NCI-H69 (cell line): Measurements from ENCODE around the gene DIAPH2.

ENCODE experiments used
- DNase-seq: peaks from one replicate; lab custom pipeline; 2025; lab: John Stamatoyannopoulos, UW

Gene DIAPH2

GRCh38 chrX:97309487-97310116 lies 625.0 kb downstream of the DIAPH2 start:
- no peak for DNase-seq

- DNase-seq: no peak
Measured at GRCh38 chrX:97310373-97310772, 625.7 kb downstream of the DIAPH2 start.

- no peak for DNase-seq
Measured at GRCh38 chrX:97311066-97311778, 626.6 kb downstream of the DIAPH2 start.

- no peak for DNase-seq
Measured at GRCh38 chrX:97314345-97314744, 629.7 kb downstream of the DIAPH2 start.

DNA sequence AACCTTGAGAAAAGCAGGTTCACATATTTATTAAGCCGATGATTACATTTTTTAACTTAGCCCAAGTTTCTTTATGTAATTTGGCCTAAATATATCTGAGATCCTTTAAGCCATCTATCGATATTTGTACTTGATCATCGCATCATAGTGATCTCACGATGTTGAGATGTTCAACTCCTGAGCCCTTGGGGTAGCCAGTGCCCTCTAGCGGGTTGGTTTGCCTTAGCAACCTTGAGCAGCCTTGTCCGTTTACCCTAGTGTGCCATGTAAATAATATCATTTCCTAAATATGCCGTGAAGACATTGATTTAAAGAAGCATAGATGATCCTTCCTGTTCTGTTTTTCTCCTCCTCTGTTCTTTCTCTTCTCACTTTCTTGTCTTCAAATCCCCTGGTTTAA lies 631.3 kb downstream of the DIAPH2 start:
- DNase-seq: no peak

- no peak for DNase-seq
Measured at GRCh38 chrX:97320305-97320704, 635.7 kb downstream of the DIAPH2 start.

DNA sequence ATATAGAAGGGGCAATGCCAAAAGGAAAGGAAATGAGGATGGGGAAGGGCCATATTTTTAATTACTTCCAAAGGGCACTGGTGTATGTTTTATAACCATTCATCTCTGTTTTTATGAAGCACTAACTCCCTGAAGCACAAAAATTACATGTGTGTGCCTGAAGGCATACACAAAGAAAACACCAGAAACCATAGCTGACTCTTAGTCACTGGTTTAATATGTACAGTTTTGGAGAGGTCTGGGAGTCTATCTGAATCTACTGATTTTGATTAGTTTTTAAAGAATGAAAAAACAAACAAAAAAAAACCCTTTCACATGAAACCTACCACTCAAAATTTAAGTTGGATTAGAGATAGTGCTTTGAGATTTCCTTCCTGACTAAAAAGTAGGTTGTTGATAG lies 637.8 kb downstream of the DIAPH2 start:
- DNase-seq: no peak

DNA sequence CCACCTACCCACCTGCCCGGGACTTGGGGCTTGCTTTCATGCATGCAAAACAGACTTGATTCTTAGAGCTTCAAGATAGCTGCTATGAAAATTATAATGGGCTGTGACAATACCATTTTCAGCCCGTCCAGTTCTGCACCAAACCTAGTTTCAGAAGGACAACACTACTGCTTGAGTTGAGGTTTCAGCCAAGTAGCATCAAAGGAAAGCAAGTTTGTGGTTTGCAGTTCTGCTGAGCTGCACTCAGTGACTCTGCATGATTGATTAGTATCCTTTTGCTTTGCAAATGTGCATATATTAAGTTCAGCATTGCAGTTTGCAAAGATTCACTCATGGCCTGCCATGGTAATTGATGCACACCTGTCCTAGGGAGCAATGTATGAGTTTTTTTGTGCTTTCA lies 641.8 kb downstream of the DIAPH2 start:
- no peak for DNase-seq

- DNase-seq: no peak
Measured at GRCh38 chrX:97328853-97329390, 644.3 kb downstream of the DIAPH2 start.

DNA sequence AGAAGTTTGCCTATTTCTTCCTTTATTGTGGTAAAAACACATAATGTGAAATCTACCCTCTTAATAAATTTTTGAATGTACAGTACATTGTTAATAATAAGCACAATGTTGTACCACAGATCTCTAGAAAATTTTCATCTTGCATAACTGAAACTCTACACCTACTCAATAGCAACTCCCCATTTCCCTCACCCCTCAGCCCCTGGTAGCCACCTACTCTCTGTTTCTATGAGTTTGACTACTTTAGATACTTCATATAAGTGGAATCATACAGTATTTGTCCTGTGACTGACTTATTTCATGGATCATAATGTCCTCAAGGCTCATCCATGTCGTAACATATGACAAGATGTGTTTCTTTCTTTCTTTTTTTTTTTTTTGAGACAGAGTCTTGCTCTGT lies 645.5 kb downstream of the DIAPH2 start:
- no peak for DNase-seq

DNA sequence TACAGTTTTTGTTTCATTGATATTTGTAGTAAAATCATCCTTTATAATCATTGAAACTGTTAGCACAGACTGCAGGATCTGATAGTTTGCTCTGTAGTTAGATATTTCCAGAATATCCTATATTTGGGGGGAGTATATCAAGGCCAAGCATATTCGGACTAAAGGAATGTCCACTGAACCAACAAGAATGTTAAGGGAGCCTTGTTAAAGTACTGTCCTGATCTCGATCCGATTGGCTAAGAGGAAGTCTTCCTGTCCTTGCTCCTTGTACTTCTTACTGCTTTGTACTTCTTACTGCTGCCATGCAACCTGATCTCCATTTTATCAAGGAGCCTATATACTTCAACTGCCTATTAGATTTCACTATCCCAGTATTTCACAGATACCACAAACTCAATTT lies 648.3 kb downstream of the DIAPH2 start:
- no peak for DNase-seq

GRCh38 chrX:97334850-97335249 lies 650.2 kb downstream of the DIAPH2 start:
- DNase-seq: no peak

DNA sequence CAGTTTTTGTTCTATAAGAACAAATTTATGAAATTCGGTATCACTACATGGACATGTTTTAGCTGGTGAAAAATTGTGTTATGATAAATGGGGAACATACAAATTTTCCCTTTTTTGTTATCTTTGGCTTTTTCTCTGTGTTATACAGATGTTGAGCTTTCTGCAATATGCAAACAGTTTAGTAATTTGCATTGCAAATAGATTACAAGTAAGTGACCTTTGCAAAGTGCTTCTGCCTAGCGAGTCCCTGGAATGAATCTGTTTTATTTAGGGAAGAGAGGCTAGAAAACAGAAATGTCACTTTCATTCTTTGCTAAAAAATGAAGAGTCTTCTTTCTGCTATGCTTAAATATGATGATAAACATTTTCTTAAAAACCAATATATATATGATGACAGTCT lies 660.1 kb downstream of the DIAPH2 start:
- DNase-seq: no peak

DNA sequence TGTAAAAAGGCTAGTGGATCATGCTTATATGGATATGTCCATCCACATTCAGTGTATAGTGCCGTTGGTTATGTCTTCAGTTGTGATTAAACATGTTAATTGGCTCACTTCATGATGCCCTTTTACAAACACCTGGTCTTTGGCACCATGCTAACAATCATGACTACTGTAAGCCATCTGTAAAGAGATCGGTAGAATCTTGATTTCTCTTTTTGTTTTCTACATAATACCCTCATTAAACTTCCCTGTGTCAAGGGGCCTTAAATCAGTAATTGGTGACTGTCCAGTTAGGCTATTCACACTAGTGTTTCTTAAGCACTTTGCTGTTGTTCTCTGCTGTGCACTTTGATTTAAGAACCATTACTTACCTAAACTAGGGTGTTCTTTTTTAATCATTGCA lies 674.3 kb downstream of the DIAPH2 start:
- DNase-seq: peak; percentile 6

GRCh38 chrX:97363843-97364242 lies 679.2 kb downstream of the DIAPH2 start:
- DNase-seq: no peak

GRCh38 chrX:97366237-97366636 lies 681.6 kb downstream of the DIAPH2 start:
- no peak for DNase-seq

DNA sequence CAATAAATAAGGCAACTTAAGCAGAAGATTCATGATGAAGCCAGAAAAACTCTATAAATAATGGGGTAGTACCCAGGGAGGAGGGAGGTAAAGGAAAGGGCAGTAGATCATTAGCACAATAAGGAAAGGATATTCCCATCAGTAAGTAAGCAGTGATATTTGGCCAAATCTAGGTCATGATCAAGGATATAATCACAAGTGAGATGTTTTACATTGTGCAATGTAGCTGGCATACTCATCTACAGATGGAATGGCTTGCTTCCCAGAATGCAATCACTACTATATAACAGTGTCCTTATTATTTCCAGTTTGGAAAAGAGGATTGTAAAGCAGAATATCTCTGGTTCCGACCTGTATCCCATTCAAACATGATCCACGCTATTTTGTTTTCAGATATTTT lies 682.5 kb downstream of the DIAPH2 start:
- no peak for DNase-seq

DNA sequence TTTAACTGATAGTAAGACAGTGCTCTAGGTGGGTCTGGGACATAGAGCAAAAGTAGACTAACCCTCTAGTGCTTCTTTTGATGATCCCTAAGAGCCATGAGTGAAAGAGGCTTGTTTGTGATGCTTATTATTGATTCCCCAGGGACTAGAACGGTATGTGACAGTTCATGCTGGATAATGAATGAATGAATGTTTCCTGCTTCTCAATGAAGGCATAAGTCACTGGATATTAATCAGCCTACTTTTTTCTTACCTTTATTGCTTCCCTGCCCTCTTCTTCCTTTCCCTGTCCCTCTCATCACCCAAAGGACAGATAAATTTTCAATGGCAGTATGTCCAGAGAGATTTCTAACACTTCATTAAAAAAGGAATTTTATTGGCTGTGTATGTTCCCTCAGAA lies 685.3 kb downstream of the DIAPH2 start:
- no peak for DNase-seq

DNA sequence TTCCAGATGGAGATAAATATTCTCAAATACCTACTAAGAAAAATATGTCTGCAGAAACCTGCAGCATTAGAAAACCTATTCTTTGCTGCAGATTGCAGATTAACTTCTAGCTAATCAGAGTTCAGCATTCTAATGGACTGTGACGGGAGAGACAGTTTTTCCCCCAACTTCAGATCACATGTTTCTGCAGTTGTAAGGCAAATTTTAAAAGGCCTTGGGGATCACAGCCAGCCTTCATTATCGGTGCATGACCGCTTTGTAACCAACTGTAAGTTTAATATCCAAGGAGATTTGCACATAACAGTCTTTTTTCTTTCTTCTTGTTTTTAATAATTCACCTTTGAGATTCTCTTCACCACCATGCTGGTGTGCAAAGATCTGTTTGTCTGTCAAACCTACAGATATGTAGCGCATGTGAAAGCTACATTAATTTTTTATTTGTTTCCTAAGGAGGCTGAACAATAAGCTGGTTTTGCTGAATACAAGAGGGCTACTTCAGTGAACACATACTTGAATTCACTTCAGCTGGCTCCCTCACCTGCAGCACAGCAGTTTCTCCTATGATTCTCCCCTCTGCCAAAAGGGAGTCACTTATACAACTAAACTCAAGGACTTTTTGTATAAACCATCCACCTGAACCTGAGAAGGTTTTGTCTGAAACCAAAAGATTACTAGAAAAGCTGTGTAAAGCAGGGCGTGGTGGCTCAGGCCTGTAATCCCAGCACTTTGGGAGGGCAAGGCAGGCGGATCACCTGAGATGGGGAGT lies 687.5 kb downstream of the DIAPH2 start:
- DNase-seq: no peak

DNA sequence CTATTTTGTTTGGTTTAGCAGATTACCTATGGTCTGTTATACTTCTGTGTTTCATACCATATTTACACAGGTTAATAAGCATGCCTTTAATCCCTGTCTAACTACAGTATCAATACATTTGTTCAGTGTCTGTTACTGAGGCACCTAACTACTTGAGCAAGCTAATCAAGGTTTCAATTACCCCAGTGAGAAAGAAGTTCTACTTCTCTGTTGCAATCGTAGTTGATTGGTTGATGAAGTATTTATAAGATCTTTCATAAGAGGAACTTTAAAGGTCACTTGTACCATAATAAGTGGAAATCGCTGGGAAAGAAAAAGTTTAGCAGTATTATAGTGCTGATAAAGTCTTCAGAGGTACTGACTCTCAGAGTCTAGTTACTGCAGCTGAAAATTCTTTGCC lies 689.6 kb downstream of the DIAPH2 start:
- no peak for DNase-seq

DNA sequence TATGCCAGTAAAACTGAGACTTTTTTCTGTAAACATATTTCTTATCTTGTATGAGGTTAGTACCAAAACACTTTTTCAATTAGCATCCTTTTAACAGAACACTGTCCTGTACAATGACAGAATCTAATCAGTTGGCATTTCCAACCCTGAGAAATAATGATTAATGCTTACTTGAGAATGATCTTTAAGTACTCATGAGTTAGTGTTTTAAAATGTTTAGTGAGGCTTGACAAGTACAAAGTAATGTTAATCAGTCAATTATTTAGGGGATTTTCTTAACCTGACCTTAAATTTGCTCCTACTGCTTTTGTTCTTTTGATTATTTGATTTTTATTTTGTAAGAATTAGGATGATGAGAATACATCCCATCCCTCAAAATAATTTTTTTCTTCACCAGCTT lies 695.6 kb downstream of the DIAPH2 start:
- no peak for DNase-seq

DNA sequence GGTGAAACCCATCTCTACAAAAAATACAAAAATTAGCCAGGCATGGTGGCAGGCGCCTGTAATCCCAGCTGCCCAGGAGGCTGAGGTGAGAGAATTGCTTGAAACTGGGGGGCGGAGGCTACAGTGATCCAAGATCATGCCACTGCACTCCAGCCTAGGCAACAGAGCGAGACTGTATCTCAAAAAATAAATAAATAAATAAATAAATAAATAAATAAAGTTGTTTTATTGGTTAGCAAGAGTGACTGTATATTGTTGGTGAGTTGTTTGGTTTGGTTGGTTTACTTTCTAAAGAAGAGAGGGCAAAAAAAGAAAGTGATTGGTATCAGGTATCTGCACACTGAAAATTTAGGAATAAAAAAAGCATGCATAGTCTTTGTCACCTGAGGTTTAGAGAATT lies 700.0 kb downstream of the DIAPH2 start:
- no peak for DNase-seq

DNA sequence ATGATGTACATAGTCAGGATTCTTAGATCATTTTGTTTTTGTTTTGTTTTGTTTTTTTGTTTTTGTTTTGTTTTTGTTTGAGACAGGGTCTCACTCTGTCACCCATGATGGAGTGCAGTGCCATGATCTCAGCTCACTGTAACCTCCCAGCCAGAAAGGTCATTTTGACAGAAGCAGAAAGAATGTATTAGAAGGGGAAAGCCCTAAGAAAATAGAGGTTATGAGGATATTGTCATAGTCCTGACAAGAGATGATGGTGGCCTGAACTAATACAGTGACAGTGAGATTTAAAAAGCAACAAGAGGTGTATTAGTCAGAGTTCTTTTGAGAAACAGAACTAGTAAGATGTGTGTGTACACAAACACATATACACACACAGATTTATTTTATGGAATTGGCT lies 702.4 kb downstream of the DIAPH2 start:
- no peak for DNase-seq
